C1 segment of cervical spinal cord (tissue), 14 donors: Measurements from ENCODE around the gene C16orf46.

Source experiments
- DNase-seq, 14 donors: peaks; one replicate each; lab custom pipeline; 2025; lab: John Stamatoyannopoulos, UW

Gene C16orf46

DNA sequence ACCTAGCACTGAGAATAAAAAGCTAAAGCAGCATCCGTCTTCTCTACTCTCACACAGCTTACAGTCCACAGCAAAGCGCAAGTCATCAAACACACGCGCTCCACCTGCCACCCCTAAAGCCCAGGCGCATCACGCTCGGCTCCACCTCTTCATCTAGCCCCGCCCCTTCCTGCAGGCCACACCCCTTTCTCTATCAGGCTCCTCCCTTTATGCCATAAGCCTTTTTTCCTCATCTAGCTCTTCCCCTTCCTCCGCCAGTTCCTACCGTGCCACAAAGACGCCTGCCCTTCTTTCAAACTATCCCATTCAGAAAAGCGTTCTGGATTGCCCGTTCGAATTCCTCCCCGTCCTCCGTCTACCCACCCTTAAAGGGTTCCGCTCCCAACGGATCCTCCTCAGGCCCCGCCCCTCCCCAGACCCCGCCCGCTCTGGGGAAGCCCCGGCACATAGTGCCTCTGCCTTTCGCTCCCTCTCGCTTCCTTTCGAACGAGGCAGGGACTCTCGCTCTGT, 417 bp downstream of the C16orf46 start:
- peak in 13 of 14 donors; percentile 87 to 100 (median 98) for DNase-seq

DNA sequence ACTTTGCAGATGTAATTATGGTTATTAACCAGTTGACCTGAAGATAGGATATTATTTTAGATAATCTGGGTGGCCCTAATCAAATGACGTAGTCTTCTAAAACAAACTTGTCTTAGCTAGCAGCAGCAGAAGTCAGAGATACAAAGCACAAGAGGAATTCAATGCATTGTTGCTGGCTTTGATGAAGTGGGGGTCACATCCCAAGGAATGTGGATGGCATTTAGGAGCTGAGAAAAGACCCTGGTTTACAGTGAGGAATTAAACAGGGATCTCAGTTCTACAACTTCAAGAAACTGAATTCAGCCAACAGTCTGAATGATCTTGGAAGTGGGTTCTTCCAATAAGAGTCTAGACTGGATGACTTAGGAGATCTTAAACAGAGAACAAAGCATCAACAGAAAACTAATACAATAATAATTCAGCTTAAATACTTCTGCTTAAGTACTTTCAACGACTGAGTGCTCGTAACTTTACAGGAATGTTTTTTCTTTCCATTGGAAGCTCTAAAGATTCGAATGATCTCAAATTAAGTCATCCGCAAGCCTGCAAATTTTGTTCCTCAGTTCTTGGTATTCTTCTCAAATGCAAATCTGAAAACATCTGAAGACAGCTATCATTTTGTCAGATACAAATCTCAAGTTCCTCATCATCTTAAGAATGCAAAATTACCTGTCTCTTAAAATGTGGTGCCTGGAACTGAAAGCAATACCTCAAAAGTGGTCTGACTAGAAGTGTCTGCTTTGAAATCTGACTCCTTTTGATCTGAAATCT, 3.3 kb downstream of the C16orf46 start:
- DNase-seq: no peak

DNA sequence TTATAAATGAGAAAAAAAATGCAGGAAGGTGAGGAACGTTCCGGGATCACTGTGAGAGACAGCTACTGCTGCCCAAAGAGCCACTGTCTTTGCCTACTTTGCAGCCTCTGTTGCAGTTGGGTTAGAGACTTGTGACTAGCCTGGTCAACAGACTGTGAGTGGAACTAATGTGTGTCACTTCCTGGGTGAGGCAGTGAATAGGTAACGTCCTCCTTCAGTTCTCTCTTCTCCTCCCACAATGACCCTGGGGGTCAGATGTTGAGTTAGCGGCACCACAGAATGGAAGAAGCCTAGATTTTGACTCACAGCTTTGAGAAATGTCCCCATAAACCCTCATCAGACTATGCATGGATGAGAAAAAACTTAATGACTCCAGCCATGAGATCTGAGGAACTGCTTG, 5.2 kb downstream of the C16orf46 start:
- no peak for DNase-seq

DNA sequence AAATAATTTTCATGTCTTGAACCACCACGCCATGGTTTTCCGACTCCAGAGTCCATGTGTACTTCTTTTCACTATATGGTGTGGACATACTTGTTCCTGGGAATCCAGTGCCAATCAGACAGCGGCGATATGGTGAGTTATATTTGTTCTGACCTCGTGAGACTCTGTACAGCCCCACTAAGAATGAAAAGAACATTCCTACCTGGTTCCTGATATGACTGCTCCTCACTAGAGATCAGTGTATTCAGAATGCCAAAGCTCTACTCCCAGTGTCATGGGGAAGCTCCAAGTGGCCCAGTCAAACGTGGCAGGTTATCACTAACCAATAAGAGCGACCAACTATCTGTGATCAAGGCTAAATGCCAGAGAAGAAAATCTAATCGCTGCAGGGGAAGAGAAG, 6.1 kb downstream of the C16orf46 start:
- no peak for DNase-seq

DNA sequence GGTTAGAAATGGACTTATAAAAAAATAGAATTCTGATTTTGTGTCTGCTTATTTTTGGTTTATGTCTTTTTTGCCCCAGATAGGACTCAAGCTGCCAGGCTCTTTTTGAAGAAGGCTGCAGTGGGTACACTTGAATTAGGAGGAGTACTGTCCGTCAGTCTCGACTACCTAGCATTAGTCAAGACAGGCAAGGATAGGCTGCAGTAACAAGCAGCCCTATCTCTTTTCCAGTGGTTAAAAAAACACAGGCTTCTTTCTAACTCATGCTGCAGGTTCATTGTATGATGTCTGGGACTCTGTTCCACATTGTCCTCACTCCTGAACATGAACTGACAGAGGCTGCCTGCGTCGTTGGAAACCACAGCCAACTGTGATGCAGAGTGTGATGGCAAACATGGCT, 8.0 kb downstream of the C16orf46 start:
- no peak for DNase-seq

DNA sequence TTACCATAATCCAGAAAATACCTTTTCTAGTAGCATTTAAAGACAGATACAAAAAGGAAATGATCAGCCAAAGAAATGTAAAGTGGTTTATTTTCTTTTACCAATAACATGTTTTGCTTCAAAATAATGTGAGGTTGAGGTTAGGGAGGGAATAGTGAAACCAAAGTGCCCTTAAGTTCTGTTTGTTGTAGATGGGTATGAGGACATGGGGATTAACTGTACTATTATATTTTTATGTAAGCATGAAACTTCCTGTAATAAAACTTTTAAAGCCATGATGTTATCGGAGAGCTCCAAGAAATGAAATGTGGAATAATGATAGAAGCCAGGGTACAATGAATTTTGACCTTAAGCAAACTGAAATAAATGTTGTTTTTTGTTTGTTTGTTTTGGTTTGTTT, 9.9 kb downstream of the C16orf46 start:
- no peak for DNase-seq

DNA sequence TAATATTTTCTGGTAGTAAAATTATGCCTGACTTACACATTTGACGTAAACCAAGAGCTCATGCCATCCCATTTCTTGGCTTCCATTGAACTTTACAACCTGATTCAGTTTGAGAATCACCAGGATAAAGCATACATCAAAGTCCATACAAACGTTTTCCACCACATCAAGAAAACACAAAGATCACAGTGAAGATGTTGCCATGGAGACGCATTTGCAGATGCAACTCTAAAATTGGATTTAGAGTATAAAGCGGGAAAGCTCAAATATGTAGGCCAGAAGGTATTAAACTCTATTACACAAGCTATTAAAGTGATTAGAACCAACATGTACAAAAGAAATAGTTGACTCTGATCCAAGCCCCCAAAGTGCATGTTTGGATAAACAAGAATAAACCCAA, 10.4 kb downstream of the C16orf46 start:
- DNase-seq: no peak

DNA sequence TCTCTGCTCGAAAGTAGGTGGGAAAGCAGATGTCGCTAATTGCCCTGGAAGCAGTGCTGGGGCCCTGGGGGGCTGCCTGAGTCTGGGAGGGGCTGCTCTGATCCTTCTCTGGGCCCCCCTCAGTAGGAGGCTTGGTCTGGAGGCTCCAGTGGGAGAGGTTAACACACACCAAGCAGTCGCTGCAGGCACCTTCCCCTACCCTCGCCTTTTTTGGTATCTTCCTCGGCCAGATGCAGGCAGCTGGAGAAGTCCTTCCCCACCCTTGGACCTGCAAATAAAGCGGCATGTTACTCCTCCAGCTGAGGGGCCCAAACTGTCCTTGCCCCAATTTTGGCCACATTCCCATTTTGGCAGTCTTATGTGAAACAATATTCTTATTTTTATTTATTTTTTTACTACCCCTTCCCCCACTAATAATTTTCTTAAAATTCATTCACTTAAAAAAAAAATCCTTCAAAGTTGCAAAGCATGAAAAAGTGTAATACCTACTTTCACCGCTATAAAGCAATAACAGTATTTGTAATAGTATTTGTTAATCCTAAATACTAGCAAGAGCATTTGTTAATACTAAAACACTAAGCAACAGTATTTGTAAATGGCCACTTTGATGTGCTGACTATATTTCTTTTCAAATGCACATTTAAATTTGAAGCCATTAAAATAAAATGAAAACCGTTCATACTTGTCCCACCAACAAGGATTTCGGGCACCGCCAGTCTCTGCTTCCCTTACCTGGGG, 15.0 kb downstream of the C16orf46 start:
- DNase-seq: no peak

DNA sequence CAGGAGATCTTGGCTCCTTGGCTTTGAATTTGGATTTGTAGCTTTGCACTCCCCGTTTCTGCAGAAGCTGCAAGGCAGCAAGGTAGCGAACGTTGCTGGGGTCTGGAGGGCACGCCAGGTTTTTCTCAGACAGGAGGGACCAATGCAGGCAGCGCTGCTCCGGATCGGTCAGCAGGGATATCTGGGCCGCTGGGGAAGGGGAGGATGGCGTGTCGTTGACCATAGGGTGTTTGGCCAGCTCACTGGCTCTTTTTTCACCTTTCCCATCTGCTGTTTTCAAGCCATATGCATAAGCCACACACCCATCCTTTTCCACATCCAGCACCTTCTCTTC, 15.8 kb downstream of the C16orf46 start:
- DNase-seq: peak in 1 of 14 donors; percentile 37

DNA sequence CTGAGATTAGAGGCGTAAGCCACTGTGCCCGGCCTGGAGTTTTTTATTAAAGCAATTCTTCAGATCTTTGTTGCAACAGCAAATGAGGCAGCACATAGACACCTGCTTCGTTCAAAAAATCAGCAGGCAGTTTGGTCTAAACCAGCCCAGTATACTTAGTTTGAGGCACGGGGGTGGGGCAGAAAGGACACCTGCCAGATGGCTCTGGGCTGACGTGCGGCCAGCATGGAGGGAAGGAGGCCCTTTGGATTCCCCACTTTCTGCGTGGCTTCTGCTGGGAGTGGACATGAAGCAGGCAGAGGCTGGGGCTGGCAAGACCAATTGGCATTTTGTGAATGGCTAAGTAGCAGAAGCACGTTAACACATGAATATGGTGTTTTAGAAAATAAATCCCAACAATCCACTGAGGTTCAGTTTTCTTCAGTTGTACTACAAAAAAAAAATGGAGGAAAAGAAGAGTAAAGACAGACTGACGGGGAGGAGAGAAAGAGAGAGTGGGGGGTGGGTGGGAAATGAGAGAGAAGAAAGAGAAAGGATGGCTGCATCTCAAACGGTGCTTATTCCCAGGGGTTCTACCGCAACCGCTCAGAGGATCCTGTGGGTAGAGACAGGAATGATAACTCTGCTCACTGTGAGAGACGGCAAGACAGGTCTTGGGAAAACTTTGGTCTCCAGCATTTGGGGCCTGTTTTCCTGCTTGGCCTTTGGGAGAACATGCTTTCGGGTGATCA, 16.3 kb downstream of the C16orf46 start:
- DNase-seq: peak in 1 of 14 donors; percentile 43

DNA sequence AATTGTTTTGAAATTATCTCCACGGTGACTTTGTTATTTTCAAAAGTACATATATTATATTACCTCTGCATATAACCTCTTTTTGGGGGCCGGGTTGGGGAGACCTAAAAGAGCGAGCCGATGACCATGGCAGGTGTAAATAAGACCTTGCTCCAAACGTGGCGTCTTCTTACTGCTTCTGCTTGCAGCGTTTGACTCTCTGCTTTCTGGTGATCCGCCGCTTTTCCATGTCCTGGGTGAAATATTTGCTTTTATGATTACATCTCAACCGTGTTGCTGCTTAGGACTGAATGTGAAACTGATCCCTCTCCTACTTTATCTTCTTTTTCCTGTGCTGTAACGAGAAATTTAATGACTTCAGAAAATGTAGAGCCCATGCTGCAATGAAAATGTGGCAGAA, 23.3 kb downstream of the C16orf46 start:
- no peak for DNase-seq

DNA sequence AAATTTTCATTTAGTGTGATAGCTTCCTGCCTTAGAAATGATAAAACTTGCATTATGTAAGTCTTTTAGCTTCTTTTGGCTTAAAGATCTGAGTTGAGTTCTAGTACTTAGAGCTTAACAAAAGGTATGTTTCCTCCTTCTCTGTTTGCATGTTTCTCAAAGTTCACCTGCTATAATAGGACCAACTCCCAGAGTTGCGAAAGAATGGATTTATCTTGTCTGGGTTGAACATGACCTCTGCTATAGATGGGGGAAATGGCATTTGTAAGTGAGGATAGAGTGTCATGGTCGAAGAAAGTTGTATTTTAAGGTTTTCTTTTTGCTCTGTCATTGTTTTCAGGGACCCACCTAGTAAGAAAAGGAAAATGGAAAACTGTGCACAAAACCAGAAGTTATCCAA, 34.2 kb downstream of the C16orf46 start:
- DNase-seq: no peak

DNA sequence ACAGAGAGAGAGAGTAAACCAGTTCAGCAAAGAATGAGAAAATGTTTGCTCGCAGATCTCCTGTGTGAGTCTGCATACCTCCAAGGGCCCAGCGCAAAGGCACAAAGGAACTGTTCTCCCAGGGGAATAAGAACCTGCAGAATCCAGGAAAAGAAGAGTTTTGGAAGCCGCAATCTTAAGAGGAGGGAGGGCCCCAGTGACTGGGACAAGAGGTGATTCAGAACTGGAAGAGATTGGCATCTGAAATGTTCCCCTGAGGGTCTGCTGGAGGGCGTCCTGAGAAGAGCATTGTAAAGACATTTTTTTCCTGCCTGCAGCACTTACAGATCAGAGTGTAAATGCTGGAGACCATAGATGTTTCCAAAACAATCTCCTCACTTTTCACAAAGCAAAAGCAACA, 35.3 kb downstream of the C16orf46 start:
- no peak for DNase-seq

DNA sequence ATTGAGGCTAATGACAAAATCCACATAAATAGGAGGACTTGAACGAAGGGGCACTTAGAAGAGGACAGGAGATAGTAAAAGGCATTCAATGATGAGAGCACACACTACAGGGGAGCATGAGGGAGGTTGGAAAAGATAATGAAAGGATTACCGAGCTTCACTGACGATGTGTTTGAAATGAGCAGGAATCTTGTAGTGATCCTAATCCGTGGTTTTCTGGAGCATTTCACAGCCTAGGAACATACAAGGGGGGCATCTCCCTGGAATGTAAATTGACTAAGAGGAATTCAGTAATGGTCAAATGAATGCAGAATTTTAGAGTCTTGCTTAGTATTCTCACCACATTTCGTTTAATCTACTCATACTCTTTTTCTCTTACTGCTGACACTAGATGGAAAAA, 36.2 kb downstream of the C16orf46 start:
- no peak for DNase-seq

DNA sequence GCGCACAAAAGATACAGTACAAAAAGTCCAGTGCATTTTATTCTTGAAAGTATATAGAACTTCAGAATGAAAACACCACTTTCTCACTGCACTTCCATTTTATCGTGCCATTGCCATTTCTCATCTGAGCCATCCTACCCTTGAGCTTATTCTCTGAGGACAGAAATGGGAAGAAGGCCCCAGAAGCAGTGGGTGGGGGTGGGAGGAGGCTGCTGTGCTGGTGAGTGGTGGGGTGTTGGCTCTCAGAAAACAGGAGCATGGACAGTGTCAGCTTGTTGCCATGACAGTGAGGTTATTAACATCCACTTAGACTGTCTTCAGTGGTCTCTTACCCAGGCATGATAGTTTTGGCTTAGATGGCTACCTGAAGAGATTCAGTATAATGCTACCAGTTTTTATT, 36.9 kb downstream of the C16orf46 start:
- DNase-seq: no peak

DNA sequence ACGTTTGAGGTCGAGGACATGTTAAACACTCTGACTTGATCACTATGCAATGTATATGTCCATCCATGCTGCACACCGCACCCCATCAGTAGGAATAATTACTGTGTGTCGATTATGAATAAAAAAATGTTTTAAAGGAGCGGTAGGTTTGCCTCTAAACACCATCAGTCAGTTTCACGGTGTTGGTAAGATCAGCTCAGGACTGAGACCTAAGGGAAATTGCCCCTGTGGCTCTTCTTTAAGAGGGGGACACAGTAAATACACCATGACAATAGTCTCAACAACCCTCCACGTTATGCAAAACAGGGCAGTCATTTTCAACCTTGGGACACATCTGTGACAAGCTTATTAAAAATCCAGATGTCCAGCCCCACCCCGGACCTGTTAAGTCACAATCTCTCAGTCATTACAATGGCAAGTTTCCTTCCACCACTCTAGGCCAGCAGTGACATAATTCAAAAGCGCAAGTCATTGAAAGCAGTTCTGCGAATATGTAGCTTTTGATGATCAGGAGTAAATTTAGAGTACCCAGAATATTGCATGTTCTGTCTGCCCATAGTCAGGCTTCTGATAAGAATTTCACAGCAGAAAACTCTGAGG, 40.2 kb downstream of the C16orf46 start:
- DNase-seq: no peak

DNA sequence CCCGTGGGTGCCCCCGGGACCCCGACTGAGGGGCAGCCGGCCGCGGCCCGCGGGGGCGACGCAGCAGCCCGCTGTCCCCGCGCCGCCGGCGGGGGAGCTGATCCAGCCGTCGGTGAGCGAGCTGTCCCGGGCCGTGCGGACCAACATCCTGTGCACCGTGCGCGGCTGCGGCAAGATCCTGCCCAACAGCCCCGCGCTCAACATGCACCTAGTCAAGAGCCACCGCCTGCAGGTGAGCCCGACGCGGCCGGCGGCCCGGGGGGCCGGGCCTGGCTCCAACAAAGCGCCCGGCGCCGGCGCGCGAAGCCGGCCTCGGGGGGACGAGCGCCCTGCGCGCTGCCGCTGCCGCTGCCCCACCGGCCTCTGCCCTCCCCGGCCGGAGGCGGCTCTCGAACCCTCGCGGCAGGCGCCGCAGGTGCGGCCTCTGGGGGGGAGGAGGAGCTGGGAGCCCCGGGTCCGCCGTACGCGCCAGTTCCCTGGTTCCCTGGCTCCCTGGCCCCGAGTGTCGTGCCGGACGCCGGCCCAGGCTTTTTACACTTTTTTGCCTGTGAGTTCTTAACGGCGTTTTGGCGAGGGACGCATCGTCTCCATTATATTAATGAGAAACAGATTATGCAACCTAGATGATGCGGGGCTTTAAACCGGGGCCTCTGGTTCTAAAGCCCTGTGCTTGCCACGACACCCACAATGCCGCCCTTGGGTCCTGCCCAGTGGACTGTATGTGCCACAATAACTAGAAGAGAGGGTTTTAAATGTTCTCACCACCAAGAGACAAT, 40.9 kb downstream of the C16orf46 start:
- DNase-seq: peak in 7 of 14 donors; percentile 6 to 57 (median 38)

DNA sequence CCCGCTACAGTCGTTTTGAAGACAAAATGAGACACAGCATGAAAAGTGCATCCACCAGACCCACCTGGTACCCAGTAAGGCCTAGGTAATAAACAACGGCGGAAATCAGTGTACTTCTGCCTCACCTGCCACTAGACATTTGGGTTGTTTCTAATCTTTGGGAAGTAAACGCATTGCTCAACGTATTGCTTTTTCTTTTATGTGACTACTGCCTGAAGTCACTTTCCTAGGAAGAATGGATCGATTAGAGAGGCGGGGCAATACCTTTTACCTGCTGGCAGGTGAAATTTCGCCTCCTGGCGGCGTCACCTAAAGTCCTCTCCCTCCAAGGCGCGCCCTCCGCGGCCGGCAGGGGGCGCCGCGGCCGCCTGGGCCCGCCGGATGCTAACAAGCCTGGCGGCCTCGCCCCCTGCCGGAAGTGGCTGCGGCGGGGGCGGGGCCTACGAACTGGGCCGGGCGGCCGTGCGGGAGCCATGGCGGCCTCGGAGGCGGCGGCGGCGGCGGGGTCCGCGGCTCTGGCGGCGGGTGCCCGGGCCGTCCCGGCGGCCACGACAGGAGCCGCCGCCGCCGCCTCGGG, 41.6 kb downstream of the C16orf46 start, which contains the start of gene ATMIN:
TSS of gene ATMIN (plus strand) at position 445 of the 577 bp plus-strand sequence. CDS start at position 474, 29 bp downstream.
- DNase-seq: peak in 13 of 14 donors; percentile 6 to 88 (median 57)

DNA sequence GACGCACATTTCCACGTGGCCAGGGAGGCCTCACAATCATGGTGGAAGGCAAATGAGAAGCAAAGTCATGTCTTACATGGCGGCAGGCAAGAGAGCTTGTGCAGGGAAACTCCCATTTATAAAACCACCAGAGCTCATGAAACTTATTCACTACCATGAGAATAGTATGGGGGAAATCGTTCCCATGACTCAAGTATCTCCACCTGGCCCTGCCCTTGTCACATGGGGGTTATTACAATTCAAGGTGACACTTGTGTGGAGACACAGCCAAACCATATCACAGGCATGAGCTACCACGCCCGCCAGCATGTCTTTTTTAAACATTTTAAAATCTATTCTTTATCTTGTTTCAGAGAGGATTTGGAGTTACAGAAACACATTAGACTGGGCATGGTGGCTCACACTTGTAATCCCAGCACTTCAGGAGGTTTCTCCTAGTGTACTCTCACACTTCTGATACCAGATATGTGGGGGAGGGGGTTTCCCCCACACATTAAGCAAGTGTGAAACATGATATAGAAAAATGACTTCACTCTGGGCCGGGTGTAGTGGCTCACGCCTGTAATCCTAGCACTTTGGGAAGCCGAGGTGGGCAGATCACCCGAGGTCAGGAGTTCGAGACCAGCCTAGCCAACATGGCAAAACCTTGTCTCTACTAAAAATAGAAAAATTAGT, 47.0 kb downstream of the C16orf46 start:
- no peak for DNase-seq

DNA sequence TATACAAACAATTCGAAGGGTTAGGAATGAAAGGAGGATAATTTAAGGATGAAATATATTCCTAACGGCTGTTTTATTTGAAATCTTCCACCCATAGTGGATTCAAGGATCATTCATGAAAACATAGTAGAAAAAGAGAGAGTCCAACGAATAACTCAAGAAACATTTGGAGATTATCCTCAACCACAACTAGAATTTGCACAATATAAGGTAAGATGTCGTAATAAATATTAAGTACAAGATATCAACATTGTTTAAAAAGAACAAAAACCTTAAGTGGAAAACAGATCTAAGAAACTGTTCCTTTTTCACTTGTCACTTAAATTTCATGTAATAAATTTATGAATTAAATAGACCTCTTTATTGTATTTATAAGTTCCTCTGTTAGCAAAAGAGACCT, 50.6 kb downstream of the C16orf46 start:
- DNase-seq: no peak
